ENCODE measurements around the gene FEN1. TPM values are rescaled to one million over a fixed set of nuclear protein-coding genes. Genes with fewer than 3 reads are reported as not detected.

The FEN1 gene
- total and polyA plus RNA-seq, 2 of the 13 experiments (the other 11 are each of a cell fraction or from before 2014, with no cell fraction given), result 12.4 to 102 TPM

DNA sequence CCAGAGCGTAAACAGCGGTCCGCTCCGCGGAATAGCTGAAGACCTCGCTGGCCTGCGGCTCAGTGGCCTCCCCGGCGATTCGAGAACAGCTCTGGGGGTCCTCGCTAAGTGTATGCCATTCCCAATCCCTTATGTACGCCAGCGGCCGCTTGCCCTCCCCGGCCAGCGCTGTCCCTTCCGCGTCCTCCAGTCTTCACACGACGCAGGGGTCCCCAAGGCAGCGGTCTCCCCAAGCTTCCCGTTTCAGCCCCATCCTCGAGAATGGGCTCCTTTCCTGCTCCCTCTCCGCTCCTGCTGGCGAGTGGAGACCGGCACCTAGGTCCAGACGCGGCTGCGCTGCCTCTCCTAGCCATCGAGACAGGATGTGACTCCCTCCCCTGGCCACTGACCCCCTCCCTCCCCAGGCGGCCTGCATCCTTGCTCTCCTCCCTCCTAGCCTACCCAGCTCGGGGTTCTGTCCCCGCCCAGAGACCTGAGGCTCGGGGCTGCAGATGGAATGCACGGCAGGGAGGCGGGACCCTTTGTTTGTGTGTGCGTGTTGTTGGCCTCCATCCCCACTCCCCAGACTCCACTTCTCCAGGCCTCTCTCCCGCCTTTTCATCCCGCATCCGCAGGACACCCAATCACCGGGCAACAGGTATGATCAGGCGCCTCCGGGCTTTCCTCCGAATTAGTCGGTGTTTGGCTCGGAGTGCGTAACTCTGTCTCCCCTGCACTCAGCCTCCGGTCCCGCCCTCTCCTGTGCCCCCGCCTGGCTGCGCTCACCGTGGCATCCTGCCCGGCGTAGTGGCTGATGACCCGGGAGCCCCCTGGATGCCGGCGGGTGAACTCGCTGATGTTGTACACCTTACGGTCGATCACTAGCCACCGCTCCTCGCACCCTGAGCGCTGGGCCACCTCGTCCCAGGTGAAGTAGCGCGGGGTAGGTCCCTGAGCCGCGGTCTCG, 23.4 kb downstream of the FEN1 start (continued):
- no peak for TF ChIP-seq ZNF432 (CRISPR knock-in tag; IDR thresholded peaks at IDR 0.05; ENCODE audit: borderline replicate concordance)
- 0 out of 2 replicates have a peak, but pooled peaks have one; percentile 11 for TF ChIP-seq ELF1 (CRISPR knock-in tag; IDR thresholded peaks at IDR 0.05)
- TF ChIP-seq, protein P1, sequence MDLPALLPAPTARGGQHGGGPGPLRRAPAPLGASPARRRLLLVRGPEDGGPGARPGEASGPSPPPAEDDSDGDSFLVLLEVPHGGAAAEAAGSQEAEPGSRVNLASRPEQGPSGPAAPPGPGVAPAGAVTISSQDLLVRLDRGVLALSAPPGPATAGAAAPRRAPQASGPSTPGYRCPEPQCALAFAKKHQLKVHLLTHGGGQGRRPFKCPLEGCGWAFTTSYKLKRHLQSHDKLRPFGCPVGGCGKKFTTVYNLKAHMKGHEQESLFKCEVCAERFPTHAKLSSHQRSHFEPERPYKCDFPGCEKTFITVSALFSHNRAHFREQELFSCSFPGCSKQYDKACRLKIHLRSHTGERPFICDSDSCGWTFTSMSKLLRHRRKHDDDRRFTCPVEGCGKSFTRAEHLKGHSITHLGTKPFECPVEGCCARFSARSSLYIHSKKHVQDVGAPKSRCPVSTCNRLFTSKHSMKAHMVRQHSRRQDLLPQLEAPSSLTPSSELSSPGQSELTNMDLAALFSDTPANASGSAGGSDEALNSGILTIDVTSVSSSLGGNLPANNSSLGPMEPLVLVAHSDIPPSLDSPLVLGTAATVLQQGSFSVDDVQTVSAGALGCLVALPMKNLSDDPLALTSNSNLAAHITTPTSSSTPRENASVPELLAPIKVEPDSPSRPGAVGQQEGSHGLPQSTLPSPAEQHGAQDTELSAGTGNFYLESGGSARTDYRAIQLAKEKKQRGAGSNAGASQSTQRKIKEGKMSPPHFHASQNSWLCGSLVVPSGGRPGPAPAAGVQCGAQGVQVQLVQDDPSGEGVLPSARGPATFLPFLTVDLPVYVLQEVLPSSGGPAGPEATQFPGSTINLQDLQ (CRISPR knock-in tag; IDR thresholded peaks at IDR 0.05), result no peak
- TF ChIP-seq, protein P2, sequence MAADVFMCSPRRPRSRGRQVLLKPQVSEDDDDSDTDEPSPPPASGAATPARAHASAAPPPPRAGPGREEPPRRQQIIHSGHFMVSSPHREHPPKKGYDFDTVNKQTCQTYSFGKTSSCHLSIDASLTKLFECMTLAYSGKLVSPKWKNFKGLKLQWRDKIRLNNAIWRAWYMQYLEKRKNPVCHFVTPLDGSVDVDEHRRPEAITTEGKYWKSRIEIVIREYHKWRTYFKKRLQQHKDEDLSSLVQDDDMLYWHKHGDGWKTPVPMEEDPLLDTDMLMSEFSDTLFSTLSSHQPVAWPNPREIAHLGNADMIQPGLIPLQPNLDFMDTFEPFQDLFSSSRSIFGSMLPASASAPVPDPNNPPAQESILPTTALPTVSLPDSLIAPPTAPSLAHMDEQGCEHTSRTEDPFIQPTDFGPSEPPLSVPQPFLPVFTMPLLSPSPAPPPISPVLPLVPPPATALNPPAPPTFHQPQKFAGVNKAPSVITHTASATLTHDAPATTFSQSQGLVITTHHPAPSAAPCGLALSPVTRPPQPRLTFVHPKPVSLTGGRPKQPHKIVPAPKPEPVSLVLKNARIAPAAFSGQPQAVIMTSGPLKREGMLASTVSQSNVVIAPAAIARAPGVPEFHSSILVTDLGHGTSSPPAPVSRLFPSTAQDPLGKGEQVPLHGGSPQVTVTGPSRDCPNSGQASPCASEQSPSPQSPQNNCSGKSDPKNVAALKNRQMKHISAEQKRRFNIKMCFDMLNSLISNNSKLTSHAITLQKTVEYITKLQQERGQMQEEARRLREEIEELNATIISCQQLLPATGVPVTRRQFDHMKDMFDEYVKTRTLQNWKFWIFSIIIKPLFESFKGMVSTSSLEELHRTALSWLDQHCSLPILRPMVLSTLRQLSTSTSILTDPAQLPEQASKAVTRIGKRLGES (CRISPR knock-in tag; IDR thresholded peaks at IDR 0.05; ENCODE audit: borderline replicate concordance), result no peak
- no peak for TF ChIP-seq LCORL (IDR thresholded peaks at IDR 0.05)
- no peak; the same call in 1 of the 2 replicates for TF ChIP-seq LCORL (CRISPR knock-in tag; IDR thresholded peaks at IDR 0.05)
- TF ChIP-seq, protein P3, sequence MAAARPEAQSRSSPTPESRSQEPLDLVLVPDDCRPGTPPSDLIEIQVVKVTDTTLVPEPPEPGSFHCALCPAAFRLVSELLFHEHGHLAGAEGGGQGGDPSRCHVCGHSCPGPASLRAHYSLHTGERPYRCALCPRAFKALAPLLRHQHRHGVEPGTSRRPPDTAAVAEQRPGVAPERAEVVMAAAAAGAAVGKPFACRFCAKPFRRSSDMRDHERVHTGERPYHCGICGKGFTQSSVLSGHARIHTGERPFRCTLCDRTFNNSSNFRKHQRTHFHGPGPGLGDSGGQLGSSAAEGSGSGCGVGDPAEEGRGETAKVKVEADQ (CRISPR knock-in tag; IDR thresholded peaks at IDR 0.05; ENCODE audit: borderline replicate concordance), result no peak; the same call in none of the 2 replicates
- no peak; the same call in 1 of the 2 replicates for TF ChIP-seq ZKSCAN8 (CRISPR knock-in tag; IDR thresholded peaks at IDR 0.05; ENCODE audit: borderline replicate concordance)
- no peak for TF ChIP-seq ZEB1 (IDR thresholded peaks at IDR 0.05; ENCODE audit: insufficient replicate concordance, low read depth)
- TF ChIP-seq, protein P4, sequence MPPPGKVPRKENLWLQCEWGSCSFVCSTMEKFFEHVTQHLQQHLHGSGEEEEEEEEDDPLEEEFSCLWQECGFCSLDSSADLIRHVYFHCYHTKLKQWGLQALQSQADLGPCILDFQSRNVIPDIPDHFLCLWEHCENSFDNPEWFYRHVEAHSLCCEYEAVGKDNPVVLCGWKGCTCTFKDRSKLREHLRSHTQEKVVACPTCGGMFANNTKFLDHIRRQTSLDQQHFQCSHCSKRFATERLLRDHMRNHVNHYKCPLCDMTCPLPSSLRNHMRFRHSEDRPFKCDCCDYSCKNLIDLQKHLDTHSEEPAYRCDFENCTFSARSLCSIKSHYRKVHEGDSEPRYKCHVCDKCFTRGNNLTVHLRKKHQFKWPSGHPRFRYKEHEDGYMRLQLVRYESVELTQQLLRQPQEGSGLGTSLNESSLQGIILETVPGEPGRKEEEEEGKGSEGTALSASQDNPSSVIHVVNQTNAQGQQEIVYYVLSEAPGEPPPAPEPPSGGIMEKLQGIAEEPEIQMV (CRISPR knock-in tag; IDR thresholded peaks at IDR 0.05; ENCODE audit: low read depth), result no peak
- TF ChIP-seq ZNF598 (CRISPR knock-in tag; IDR thresholded peaks at IDR 0.05; ENCODE audit: borderline replicate concordance), result no peak
- TF ChIP-seq ZNF569 (CRISPR knock-in tag; IDR thresholded peaks at IDR 0.05; ENCODE audit: borderline replicate concordance), result no peak
- 0 out of 2 replicates have a peak, but pooled peaks have one; percentile 68 for TF ChIP-seq ZNF558 (CRISPR knock-in tag; IDR thresholded peaks at IDR 0.05; ENCODE audit: borderline replicate concordance)
- TF ChIP-seq, protein P5, sequence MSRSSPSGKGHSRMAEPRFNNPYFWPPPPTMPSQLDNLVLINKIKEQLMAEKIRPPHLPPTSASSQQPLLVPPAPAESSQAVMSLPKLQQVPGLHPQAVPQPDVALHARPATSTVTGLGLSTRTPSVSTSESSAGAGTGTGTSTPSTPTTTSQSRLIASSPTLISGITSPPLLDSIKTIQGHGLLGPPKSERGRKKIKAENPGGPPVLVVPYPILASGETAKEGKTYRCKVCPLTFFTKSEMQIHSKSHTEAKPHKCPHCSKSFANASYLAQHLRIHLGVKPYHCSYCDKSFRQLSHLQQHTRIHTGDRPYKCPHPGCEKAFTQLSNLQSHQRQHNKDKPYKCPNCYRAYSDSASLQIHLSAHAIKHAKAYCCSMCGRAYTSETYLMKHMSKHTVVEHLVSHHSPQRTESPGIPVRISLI (CRISPR knock-in tag; IDR thresholded peaks at IDR 0.05; ENCODE audit: borderline replicate concordance), result no peak
- TF ChIP-seq ZNF614 (CRISPR knock-in tag; IDR thresholded peaks at IDR 0.05; ENCODE audit: borderline replicate concordance), result peak; percentile 41; the same call in 1 of the 2 replicates
- TF ChIP-seq REXO4 (CRISPR knock-in tag; IDR thresholded peaks at IDR 0.05; ENCODE audit: borderline replicate concordance), result no peak
